HG02870 (cell line): ENCODE results near the gene CPD.

ENCODE experiments used
- ATAC-seq: cut with Tn5 transposase; IDR thresholded peaks from one replicate; pipeline ENCODE4 v1.9.1; 2021; ENCODE audit warnings: mild to moderate bottlenecking, moderate library complexity; ENCODE audit not compliant: unreplicated experiment

The CPD gene

GRCh38 chr17:30352240-30352814, 26.4 kb upstream of the CPD start:
- ATAC-seq: no peak

GRCh38 chr17:30354701-30355100, 24.0 kb upstream of the CPD start:
- no peak for ATAC-seq

DNA sequence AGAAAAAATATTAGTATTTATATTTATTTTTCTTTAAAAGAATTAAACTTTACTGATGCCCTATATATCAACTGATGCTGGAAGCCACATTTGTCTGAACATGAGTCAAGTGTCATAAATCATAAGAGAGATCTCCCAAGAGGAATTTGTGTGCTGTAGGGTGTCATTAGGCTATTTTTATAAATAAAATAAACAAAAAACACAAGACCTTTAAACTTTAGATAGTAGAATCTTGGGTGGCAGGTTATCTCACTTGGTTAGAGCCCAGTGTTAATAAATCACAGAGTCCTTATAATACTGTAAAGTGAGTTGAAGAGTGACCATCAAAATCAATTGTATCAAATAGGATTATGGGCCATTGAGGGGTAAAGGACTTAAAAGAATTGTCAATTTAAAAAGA, 21.3 kb upstream of the CPD start:
- ATAC-seq: no peak

- no peak for ATAC-seq
These were observed 20.5 kb upstream of the CPD start for GRCh38 chr17:30358055-30358760.

GRCh38 chr17:30360086-30360808, 18.5 kb upstream of the CPD start:
- ATAC-seq: no peak

DNA sequence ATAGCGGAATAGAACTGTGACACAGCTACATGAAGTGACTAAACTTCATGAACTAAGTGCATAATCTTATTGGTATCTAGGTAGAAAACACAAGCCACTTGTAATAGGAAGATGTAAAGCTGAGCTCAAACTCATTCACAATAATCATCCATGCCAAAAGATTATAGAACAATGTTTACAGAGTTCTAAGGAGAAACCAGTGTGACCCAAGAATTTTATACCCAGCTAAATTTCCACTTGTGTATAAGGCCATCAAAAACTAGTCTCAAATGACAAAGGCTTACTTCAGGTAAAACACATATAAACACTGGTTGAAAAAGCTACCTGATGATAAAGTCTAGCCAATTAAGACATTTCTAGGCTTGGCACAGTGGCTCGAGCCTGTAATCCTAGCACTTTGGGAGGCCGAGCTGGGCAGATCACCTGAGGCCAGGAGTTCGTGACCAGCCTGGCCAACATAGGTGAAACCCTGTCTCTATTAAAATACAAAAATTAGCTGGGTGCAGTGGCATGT, 16.9 kb upstream of the CPD start:
- ATAC-seq: no peak

- ATAC-seq: peak; percentile 80
These were observed 15.0 kb upstream of the CPD start for GRCh38 chr17:30363715-30364202.

DNA sequence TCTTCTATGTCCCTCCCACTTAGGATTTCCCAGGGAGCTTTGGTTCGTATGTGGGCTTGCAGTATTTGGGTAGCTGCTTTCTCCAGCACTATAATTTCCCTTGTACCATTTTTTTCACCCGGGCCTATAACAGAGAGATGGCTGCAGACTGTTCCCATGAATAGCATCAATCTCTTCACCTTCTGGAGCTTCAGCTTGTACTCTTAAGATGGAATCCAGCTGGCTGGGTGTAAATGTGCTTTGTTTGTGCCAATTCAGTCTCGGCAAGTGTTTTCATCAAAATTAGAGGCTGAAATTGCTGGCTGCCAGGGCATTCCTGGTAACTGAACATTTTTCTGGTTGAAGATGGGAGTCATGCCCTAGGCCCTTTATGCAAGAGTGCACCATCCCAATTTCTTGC, 12.2 kb upstream of the CPD start:
- ATAC-seq: no peak

DNA sequence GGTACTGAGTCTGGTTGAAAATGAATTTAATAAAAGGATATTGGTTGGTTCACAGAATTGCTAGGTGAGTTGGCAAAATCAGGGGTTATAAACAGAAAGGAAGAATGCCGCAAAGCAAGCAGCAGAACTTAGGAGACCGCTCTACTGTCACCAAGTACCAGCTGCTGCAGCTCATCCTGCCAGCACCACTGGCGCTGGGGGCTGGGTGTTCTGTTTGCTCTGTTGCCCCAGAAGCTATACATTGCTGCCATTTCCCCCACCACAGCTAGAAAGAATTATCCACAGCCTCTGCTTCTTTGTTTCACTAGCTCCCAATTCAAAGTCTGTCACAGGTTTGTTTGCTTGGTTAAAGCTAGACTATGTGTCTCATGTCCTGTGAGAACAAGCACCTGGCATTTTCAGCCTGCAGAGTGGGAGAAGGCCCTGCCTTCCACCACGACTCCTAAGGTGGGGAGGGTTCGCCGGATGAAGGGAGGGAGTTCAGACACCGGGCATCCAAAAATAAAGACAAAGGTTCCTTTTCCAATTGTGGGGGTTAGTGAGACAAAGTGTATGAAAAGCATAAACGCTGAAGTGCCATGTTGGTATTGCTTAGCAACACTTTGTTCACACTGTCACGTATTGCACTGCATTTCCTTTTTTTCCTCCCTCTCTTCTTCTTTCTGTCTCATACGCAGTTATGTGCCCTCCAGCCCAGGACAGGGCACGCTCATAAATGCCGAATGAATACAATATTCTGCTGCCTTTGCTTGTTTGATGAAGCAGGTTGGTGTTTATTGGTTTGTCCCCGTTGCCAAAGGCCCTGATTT, 9.6 kb upstream of the CPD start:
- no peak for ATAC-seq

GRCh38 chr17:30369995-30370394, 8.7 kb upstream of the CPD start:
- ATAC-seq: no peak

GRCh38 chr17:30372755-30373154, 6.0 kb upstream of the CPD start:
- no peak for ATAC-seq

DNA sequence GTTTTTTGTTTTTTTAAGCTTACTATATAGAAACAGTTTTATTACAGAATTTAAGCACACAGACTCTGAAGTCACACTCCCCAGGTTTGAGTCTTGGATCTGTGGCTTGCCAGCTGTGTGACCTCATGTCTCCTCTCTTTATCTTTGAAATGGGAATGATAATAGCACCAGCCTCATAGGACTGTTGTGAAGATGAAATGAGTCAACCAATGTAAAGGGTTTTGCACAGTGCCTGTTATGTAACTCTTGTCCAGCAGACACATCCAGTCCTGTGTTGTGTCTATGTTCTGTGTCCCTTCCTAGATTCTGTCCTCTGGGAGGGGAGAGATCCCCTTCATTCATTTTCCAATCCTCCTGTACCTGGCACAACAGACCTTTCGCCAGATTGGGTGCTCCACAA, 3.1 kb upstream of the CPD start:
- ATAC-seq: no peak

- ATAC-seq: no peak
These were observed 1.9 kb upstream of the CPD start for GRCh38 chr17:30376621-30377452.

DNA sequence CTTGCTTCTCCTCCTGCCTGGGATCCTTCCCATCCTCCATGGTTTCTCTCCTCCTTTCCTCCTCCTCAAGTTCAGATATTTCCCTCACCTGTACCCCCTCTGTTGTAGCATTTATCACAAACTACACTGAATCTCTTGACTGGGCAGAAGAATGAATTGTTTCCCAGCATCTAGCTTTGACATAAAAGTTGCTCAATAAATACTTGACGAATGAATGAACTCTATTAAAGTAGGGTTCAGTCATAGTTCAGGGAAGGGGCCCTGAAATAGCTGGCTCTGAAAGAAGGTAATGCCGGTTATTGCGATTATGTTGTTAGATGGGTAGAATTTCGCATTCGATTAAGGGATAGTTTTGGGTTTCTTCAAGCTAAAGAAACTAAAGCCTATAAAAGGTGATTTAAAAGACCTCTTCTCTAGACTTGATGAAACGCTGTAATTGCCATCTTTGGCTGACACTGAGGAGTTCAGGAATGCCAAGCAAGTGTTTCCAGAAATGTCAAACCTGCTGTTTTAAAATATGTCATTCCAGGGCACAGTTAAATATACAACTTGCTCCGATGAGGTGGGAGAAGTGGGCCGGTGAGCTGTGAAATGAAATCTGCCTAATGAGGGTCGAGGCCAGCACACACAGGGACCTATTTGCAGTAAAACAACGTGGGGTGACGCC, 1.0 kb upstream of the CPD start:
- ATAC-seq: no peak

GRCh38 chr17:30378241-30378824, 394 bp upstream of the CPD start:
- ATAC-seq: peak; percentile 4

GRCh38 chr17:30379303-30379902, 676 bp downstream of the CPD start:
- no peak for ATAC-seq

GRCh38 chr17:30379903-30380381, 1.2 kb downstream of the CPD start:
- no peak for ATAC-seq

- ATAC-seq: no peak
These were observed 2.1 kb downstream of the CPD start for GRCh38 chr17:30380643-30381339.
